ENCODE data around the gene SERINC4.

DNA sequence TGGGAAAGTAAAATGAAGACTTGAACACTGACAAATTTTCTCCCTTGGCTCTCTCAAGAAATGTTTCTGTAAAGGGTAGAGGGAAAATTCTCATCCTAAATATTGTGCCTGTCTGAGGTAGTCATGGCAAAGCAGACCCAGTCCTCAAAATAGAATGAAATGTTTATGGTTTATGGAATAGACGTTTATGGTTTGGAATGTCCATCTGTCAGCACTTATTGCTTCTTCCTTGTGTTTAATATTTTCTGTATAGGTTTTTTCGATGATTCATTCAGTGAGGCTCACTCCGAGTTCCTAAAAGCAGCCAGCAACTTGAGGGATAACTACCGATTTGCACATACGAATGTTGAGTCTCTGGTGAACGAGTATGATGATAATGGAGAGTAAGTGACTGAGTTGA, 37.2 kb downstream of the SERINC4 start:
- TF ChIP-seq, protein P1, sequence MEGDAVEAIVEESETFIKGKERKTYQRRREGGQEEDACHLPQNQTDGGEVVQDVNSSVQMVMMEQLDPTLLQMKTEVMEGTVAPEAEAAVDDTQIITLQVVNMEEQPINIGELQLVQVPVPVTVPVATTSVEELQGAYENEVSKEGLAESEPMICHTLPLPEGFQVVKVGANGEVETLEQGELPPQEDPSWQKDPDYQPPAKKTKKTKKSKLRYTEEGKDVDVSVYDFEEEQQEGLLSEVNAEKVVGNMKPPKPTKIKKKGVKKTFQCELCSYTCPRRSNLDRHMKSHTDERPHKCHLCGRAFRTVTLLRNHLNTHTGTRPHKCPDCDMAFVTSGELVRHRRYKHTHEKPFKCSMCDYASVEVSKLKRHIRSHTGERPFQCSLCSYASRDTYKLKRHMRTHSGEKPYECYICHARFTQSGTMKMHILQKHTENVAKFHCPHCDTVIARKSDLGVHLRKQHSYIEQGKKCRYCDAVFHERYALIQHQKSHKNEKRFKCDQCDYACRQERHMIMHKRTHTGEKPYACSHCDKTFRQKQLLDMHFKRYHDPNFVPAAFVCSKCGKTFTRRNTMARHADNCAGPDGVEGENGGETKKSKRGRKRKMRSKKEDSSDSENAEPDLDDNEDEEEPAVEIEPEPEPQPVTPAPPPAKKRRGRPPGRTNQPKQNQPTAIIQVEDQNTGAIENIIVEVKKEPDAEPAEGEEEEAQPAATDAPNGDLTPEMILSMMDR (IDR thresholded peaks at IDR 0.05), result no peak
- TF ChIP-seq POLR2A (IDR thresholded peaks at IDR 0.05), result no peak

Data from sigmoid colon (tissue), 3 donors.